Endothelial cell (in vitro differentiated cells): ENCODE measurements around the gene BLVRB. TPM values are rescaled to one million over a fixed set of nuclear protein-coding genes. Genes with fewer than 3 reads are reported as not detected.
"Not testable (repeated sequence)": the region's sequence is repeated elsewhere in the genome, so short reads cannot be mapped to it uniquely, and the experiment has no call there.

Experiments
- DNase-seq: peaks from one replicate; pipeline ENCODE4 v3.0.0; 2021; ENCODE audit warnings: low spot score
- H3K27ac Mint-ChIP-seq: one replicate; pipeline ENCODE4 v1.8.0; 2021; ENCODE audit warnings: mixed read lengths, inconsistent platforms; ENCODE audit not compliant: unreplicated experiment
- H3K27me3 Mint-ChIP-seq: one replicate; pipeline ENCODE4 v1.8.0; 2021; ENCODE audit warnings: mild to moderate bottlenecking, moderate library complexity, mixed read lengths, inconsistent platforms; ENCODE audit not compliant: unreplicated experiment
- H3K36me3 Mint-ChIP-seq: one replicate; pipeline ENCODE4 v1.8.0; 2021; ENCODE audit warnings: mild to moderate bottlenecking, low read depth, mixed read lengths, inconsistent platforms; ENCODE audit not compliant: unreplicated experiment
- H3K4me1 Mint-ChIP-seq: one replicate; pipeline ENCODE4 v1.8.0; 2021; ENCODE audit warnings: mild to moderate bottlenecking, mixed read lengths, inconsistent platforms; ENCODE audit not compliant: unreplicated experiment
- H3K4me3 Mint-ChIP-seq: one replicate; pipeline ENCODE4 v1.8.0; 2021; ENCODE audit warnings: mild to moderate bottlenecking, mixed read lengths, inconsistent platforms; ENCODE audit not compliant: unreplicated experiment
- H3K9me3 Mint-ChIP-seq: one replicate; pipeline ENCODE4 v1.8.0; 2021; ENCODE audit warnings: mixed read lengths, inconsistent platforms; ENCODE audit not compliant: unreplicated experiment
- total RNA-seq: library from RNA; stranded (reverse); fragmentation: NEBNext Ultra II Directional; extraction: Animal tissue kit (Norgen Biotek cat#: 25700); gene quantifications from one replicate; pipeline ENCODE4 v1.2.1, GENCODE V29; 2021; ENCODE audit not compliant: unreplicated experiment
- TF ChIP-seq, protein P1 (sequence below): fragments of 200-600 bp; sonication (generic); IDR thresholded peaks from one replicate; pipeline ENCODE4 v1.5.0; 2021; ENCODE audit warnings: antibody characterized with exemption; ENCODE audit not compliant: unreplicated experiment

BLVRB gene
- total RNA-seq, 1 donor from 2014 or later, result 17.5 TPM

DNA sequence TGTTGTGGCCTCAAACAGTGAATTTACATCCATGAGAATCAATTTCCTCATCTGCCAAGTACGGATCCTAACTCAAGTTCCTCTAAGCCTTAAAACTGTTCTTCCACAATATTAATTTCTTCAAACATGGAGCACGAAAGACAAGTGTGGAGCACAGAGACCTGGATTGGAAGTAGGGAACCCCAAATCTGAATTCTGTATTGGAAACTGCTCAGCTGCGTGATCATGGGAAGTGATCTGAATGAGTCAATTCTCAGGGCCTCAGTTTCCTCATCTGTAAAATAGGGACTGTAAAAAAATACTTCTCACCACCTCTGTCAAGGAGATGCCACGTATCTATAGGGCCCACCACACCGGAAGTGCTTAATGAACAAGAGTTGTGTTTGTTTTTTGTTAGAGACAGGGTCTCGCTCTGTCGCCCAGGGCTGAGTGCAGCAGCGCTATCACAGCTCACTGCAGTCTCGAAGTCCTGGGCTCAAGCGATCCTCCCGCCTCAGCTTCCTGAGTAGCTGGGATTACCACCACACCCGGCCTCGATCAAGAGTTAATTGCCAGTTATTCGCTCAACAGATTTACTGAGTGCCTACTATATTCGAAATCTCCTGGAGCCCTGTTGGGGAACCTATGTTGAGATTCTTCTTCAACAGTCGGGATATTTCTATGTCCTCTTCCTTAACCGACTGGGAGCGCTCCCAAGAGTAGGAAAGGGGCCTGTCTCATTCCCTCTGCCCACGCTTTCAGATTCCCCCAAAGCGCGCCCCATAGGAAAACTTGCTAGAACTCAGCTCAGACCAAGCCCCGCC, 23.0 kb downstream of the BLVRB start:
- H3K4me1 Mint-ChIP-seq, result peaks cover 18% of the 10 kb centered on the region
- H3K4me3 Mint-ChIP-seq, result peak overlapping the region; percentile 90
- no peak for DNase-seq
- H3K27me3 Mint-ChIP-seq, result peaks cover 7% of the 10 kb centered on the region
- TF ChIP-seq, protein P1, sequence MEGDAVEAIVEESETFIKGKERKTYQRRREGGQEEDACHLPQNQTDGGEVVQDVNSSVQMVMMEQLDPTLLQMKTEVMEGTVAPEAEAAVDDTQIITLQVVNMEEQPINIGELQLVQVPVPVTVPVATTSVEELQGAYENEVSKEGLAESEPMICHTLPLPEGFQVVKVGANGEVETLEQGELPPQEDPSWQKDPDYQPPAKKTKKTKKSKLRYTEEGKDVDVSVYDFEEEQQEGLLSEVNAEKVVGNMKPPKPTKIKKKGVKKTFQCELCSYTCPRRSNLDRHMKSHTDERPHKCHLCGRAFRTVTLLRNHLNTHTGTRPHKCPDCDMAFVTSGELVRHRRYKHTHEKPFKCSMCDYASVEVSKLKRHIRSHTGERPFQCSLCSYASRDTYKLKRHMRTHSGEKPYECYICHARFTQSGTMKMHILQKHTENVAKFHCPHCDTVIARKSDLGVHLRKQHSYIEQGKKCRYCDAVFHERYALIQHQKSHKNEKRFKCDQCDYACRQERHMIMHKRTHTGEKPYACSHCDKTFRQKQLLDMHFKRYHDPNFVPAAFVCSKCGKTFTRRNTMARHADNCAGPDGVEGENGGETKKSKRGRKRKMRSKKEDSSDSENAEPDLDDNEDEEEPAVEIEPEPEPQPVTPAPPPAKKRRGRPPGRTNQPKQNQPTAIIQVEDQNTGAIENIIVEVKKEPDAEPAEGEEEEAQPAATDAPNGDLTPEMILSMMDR, result no peak
- peaks cover 21% of the 10 kb centered on the region for H3K36me3 Mint-ChIP-seq
- peak overlapping the region; percentile 82 for H3K27ac Mint-ChIP-seq
- H3K9me3 Mint-ChIP-seq, result no peaks in the 10 kb centered on the region

DNA sequence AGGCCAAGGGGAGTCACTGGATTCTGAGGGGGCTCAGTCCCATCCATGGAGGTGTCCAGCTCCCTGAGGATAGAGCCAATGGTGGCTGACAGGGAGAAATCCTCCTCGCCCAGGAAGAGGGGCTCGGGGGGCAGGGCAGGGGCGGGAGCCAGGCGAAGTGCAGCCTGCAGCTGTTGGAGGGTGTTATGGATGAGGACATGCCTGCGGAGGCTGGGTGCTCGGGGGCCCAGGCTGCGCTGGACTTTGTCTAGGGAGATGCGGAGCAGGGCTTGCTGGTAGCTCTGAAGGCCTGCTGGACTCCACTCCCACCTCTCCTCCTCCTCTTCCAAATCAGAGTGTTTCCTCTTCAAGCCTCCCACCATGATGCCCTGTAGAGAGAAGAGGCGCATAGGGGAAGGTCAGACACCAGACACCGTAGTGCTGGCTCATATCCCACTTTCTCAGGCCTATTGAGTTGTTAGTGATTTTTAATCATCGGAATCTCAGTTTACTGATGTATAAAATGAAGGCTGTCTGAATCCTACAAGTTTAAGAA, 23.8 kb downstream of the BLVRB start:
- Mint-ChIP-seq H3K4me1 (peaks cover 18% of the 10 kb centered on the region), H3K36me3 (peaks cover 21% of the 10 kb centered on the region), H3K27ac (peak overlapping the region; percentile 82), H3K9me3 (no peaks in the 10 kb centered on the region), H3K27me3 (peaks cover 7% of the 10 kb centered on the region), H3K4me3 (peak overlapping the region; percentile 90)
- no peak for DNase-seq
- TF ChIP-seq, protein P1, result no peak

DNA sequence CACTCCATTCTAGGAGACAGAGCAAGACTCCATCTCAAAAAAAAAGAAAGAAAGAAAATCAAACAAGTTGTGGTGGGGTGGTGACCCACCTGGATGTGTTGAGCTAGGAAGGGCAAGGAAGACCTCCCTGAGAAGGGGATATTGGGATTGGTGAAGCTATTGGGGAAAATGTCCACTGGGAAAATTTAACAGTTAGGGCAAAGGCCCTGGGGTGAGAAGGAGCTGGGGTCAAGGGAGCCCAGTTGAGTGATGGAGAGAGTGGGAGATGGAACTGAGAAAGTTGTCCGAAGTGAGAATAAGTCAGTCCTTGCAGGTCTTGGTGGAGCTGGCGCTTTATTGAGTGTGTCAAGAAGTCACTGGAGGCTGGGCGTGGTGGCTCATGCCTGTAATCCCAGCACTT, 27.3 kb downstream of the BLVRB start:
- DNase-seq, result no peak
- TF ChIP-seq, protein P1, result no peak
- Mint-ChIP-seq H3K27me3 (peaks cover 6% of the 10 kb centered on the region), H3K36me3 (peaks cover 15% of the 10 kb centered on the region), H3K27ac (peak overlapping the region; percentile 16), H3K9me3 (no peaks in the 10 kb centered on the region), H3K4me3 (no peak overlapping the region), H3K4me1 (peaks cover 13% of the 10 kb centered on the region)

DNA sequence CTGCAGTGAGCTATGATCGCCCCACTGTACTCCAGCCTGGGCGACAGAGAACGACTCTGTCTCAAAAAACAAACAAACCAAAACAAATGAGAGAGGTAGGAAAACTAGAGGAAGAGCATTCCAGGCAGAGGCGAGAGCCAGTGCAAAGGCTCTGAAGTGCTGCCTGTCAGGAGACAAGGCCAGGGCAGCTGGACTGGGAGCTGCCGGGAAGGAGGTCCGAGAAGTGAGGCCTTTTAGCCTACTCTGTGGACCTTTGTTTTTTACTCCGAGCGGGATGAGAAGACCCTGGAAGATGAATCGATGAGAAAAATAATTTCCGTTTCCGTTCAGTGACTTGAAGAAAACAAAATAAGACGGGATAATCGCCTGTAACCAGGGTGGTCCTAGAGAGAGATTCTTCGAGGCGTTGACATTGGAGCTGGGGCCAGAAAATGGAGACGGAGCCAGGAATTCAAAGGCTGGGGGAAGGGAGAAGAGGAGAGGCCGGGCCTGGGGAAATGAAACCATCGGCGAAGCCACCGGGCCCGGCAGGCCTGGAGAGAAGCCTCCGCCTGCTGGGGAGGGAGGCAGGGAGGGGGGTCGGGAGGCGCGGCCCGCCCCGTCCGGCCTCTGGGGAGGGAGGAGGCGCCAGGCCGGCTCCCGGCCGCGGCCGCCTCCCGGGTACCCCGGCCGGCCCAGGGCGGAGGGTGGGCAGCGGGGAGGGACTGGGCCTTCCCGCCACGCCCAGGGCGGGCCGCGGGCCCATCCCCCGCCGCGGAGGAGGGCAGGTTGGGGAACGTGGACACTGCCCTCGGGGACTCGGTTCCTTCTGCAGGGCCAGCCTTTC, 31.9 kb downstream of the BLVRB start:
- H3K36me3 Mint-ChIP-seq, result no peaks in the 10 kb centered on the region
- DNase-seq, result peak; percentile 76
- H3K9me3 Mint-ChIP-seq, result no peaks in the 10 kb centered on the region
- peak overlapping the region; percentile 97 for H3K27ac Mint-ChIP-seq
- H3K27me3 Mint-ChIP-seq, result peaks cover 6% of the 10 kb centered on the region
- H3K4me1 Mint-ChIP-seq, result peaks cover 8% of the 10 kb centered on the region
- peak overlapping the region; percentile 89 for H3K4me3 Mint-ChIP-seq
- TF ChIP-seq, protein P1, result no peak

DNA sequence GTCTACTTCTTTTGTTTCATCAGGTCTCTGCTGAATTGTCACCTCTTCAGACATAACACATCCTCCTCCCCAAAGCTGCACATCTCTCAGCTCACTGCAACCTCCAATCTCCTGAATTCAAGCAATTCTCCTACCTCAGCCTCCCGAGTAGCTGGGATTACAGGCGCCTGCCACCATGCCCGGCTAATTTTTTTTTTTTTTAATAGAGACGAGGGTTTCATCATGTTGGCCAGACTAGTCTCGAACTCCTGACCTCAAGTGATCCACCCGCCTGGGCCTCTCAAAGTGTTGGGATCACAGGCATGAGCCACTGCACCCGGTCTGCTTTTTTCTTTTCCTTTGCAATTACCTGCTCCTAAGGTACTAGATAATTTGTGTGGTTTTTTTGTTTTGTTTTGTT, 32.8 kb downstream of the BLVRB start:
- H3K4me1 Mint-ChIP-seq, H3K9me3 Mint-ChIP-seq, DNase-seq, H3K27me3 Mint-ChIP-seq, H3K36me3 Mint-ChIP-seq: not testable (repeated sequence)
- Mint-ChIP-seq H3K4me3 (peak overlapping the region; percentile 89), H3K27ac (peak overlapping the region; percentile 97)
